Caco-2 (cell line): ENCODE measurements around the gene B4GALNT4. TPM values are rescaled to one million over a fixed set of nuclear protein-coding genes. Genes with fewer than 3 reads are reported as not detected.

Source experiments
- BruUV-seq: library from RNA; stranded (reverse); fragments of 400-500 nt; replicated peaks from 2 replicates; lab custom pipeline; 2021; lab: Mats Ljungman, UMichigan
- CTCF ChIA-PET: fragments of 300-600 bp; sonication (Branson Sonifier 250); formaldehyde crosslinking; loops from one replicate; lab custom pipeline; 2022; ENCODE audit warnings: antibody characterized with exemption; lab: Charles Lee
- POLR2A ChIA-PET: fragments of 300-600 bp; sonication (Branson Sonifier 250); formaldehyde crosslinking; loops from one replicate; lab custom pipeline; 2022; ENCODE audit warnings: antibody characterized with exemption; lab: Charles Lee
- DNase-seq, 2 experiments: peaks; one replicate each; pipeline versions ENCODE4 v3.0.0 to v3.0.0-alpha.2; 2020 to 2022
- H3K27me3 ChIP-seq: replicated peaks from 2 replicates; pipeline ENCODE4 v1.6.0; 2011; ENCODE audit warnings: low read length; ENCODE audit not compliant: control insufficient read depth, insufficient read depth
- H3K36me3 ChIP-seq: 2 replicates; pipeline ENCODE4 v1.5.1; 2011; ENCODE audit warnings: low read length; ENCODE audit not compliant: control insufficient read depth, insufficient read depth
- H3K4me1 ChIP-seq: fragments of 250-450 bp; sonication (Bioruptor Pico); 2 replicates; pipeline ENCODE4 v1.5.1; 2020; ENCODE audit warnings: mild to moderate bottlenecking
- H3K4me3 ChIP-seq: 2 replicates; pipeline ENCODE4 v1.5.1; 2011; ENCODE audit warnings: low read depth, mild to moderate bottlenecking, control low read depth, low read length
- H3K9me3 ChIP-seq: fragments of 250-450 bp; sonication (Bioruptor Pico); 2 replicates; pipeline ENCODE4 v1.5.1; 2020; ENCODE audit warnings: mild to moderate bottlenecking, moderate library complexity
- H3K27ac Mint-ChIP-seq: one replicate; pipeline ENCODE4 v1.8.0; 2022; ENCODE audit warnings: mixed read lengths; ENCODE audit not compliant: unreplicated experiment
- H3K27me3 Mint-ChIP-seq: one replicate; pipeline ENCODE4 v1.8.0; 2022; ENCODE audit warnings: mixed read lengths; ENCODE audit not compliant: insufficient read depth, unreplicated experiment
- H3K36me3 Mint-ChIP-seq: one replicate; pipeline ENCODE4 v1.8.0; 2022; ENCODE audit warnings: mild to moderate bottlenecking, mixed read lengths; ENCODE audit not compliant: insufficient read depth, unreplicated experiment
- H3K4me1 Mint-ChIP-seq: one replicate; pipeline ENCODE4 v1.8.0; 2022; ENCODE audit warnings: low read depth, mixed read lengths; ENCODE audit not compliant: unreplicated experiment
- H3K4me3 Mint-ChIP-seq: one replicate; pipeline ENCODE4 v1.8.0; 2022; ENCODE audit warnings: mild to moderate bottlenecking, moderate library complexity, mixed read lengths; ENCODE audit not compliant: unreplicated experiment
- H3K9me3 Mint-ChIP-seq: one replicate; pipeline ENCODE4 v1.8.0; 2022; ENCODE audit warnings: mixed read lengths; ENCODE audit not compliant: unreplicated experiment
- CTCF ChIP-seq, 2 experiments: fragments of 200-600 bp in 1 of 2; IDR thresholded peaks; 1 replicate in 1 of 2; 2 replicates in 1 of 2; pipeline versions ENCODE4 v1.5.1 to v1.8.0; 2011 to 2022; ENCODE audit warnings: antibody characterized with exemption in 1 of 2, control low read depth in 1 of 2, inconsistent platforms in 1 of 2, low read depth in 1 of 2, low read length in 1 of 2, mild to moderate bottlenecking in 1 of 2, moderate library complexity in 1 of 2; ENCODE audit not compliant: insufficient read depth in 1 of 2, severe bottlenecking in 1 of 2, unreplicated experiment in 1 of 2
- intact Hi-C: fragments of 100-400 bp; cut with micrococcal nuclease; formaldehyde crosslinking; loops from one replicate; pipeline ENCODE4 v1.10.0; 2022; ENCODE audit not compliant: unreplicated experiment
- total RNA-seq: library from RNA; stranded (reverse); gene quantifications from 2 replicates; pipeline ENCODE4 v1.2.3, GENCODE V29; 2022

B4GALNT4 gene
- total RNA-seq, 1 experiment from 2014 or later: 35.6 TPM

DNA sequence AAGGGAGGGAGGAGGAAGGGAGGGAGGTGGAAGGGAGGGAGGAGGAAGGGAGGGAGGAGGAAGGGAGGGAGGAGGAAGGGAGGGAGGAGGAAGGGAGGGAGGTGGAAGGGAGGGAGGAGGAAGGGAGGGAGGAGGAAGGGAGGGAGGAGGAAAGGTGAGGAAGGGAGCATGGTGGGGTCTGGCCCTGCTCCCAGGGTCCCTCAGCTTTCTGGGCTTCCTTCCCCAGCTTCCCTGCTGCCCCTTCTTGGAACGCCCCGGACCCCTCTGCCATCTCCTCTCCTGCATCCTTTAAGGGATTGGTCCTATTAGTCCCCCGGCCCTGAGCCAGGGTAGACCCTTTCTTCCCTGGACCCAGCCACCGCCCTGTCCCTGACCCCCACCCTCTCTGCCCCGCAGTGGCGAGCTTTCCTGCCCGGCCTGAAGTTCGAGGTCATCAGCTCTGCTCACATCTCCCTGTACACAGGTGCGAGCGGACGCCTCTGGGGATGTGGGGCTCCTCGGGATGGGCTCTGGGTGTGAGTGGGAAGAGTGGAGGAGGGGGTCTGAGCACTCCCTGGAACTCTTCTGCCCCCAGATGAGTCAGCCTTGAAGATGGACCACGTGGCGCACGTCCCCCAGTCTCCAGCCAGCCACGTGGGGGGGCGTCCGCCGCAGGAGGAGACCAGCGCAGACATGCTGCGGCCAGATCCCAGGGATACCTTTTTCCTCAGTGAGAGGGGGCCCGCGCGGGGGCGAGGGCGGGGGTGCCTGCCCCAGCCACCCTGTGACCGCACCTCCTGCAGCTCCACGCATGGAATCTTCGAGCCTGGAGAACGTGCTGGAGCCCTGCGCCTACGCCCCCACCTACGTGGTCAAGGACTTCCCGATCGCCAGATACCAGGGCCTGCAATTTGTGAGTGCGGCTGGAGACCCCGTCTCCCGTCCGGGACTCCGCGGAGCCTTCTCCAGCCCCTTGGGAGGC, 6.0 kb downstream of the B4GALNT4 start:
- Histone ChIP-seq H3K27me3 (no peaks in the 10 kb centered on the region), H3K36me3 (no peaks in the 10 kb centered on the region; the same call in none of the 2 replicates), H3K9me3 (no peaks in the 10 kb centered on the region), H3K4me1 (peaks cover 15% of the 10 kb centered on the region), H3K4me3 (no peak overlapping the region)
- Mint-ChIP-seq H3K4me1 (peaks cover 8% of the 10 kb centered on the region), H3K27ac (no peak overlapping the region), H3K9me3 (no peaks in the 10 kb centered on the region), H3K36me3 (peaks cover 28% of the 10 kb centered on the region), H3K4me3 (no peak overlapping the region), H3K27me3 (no peaks in the 10 kb centered on the region)
- CTCF ChIA-PET: no interaction called here
- POLR2A ChIA-PET: no interaction called here
- intact Hi-C loops: no loop called here
- TF ChIP-seq CTCF (IDR thresholded peaks at IDR 0.05; ENCODE audit: insufficient read depth in 1 of 2, low read depth in 1 of 2, low read length in 1 of 2, severe bottlenecking in 1 of 2, unreplicated experiment in 1 of 2): no peak
- no peak for DNase-seq
- BruUV-seq: no TSS peak

DNA sequence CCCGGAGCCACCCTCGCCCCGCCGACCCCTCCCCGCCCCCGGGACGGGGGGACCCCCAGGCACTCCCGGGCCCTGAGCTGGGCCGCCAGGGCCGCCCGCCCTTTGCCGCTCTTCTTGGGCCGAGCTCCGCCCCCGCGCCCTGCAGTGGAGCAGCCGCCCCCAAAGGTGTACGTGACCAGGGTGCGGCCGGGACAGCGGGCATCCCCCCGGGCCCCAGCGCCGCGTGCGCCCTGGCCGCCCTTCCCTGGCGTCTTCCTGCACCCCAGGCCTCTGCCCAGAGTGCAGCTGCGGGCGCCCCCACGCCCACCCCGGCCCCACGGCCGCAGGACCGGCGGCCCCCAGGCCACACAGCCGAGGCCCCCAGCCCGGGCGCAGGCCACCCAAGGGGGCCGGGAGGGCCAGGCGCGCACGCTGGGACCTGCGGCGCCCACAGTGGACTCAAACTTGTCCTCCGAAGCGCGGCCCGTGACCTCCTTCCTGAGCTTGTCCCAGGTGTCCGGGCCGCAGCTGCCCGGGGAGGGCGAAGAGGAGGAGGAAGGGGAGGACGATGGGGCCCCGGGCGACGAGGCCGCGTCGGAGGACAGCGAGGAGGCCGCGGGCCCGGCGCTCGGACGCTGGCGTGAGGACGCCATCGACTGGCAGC, 7.4 kb downstream of the B4GALNT4 start:
- H3K36me3 Mint-ChIP-seq: peaks cover 26% of the 10 kb centered on the region
- no peak overlapping the region for H3K4me3 Mint-ChIP-seq
- BruUV-seq: no TSS peak
- H3K4me1 ChIP-seq: peaks cover 17% of the 10 kb centered on the region
- no peaks in the 10 kb centered on the region for H3K9me3 Mint-ChIP-seq
- intact Hi-C loops: no loop called here
- CTCF ChIA-PET: no interaction called here
- H3K36me3 ChIP-seq: no peaks in the 10 kb centered on the region; the same call in none of the 2 replicates
- peaks cover 8% of the 10 kb centered on the region for H3K4me1 Mint-ChIP-seq
- H3K4me3 ChIP-seq: no peak overlapping the region
- no peaks in the 10 kb centered on the region for H3K9me3 ChIP-seq
- H3K27me3 ChIP-seq: no peaks in the 10 kb centered on the region
- TF ChIP-seq CTCF (IDR thresholded peaks at IDR 0.05; ENCODE audit: insufficient read depth in 1 of 2, low read depth in 1 of 2, low read length in 1 of 2, severe bottlenecking in 1 of 2, unreplicated experiment in 1 of 2): no peak
- POLR2A ChIA-PET: no interaction called here
- H3K27me3 Mint-ChIP-seq: no peaks in the 10 kb centered on the region
- DNase-seq: no peak
- H3K27ac Mint-ChIP-seq: no peak overlapping the region

DNA sequence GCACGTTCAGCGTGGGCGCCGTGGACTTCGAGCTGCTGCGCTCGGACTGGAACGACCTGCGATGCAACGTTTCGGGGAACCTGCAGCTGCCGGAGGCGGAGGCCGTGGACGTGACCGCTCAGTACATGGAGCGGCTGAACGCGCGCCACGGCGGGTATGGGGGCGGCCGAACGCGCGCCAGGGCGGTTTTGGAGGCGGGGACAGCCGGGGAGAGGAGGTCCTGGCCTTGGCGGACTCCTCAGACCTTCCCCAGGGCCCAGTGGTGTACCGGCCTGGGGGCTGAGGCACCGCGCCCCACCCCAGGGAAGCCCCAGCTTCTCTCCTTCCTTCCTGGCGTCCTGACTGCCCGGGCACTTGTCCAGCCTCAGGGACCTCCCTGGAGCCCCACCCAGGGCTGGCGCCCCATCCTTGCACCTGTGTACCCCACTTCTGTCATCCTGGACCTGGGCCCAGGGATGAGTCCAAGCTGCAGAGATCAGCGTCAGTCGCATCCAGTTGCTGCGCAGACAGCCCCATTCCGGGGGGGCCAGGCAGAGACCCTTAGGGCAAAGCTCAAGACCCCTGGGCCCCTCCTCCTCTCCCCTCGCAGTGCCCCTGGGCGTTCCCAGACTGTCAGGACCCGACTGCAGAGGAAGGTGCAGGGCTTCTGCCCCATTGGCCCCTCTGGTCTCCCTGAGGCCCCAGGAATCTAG, 8.0 kb downstream of the B4GALNT4 start:
- H3K9me3 Mint-ChIP-seq: no peaks in the 10 kb centered on the region
- intact Hi-C loops: no loop called here
- H3K36me3 Mint-ChIP-seq: peaks cover 22% of the 10 kb centered on the region
- H3K4me3 ChIP-seq: no peak overlapping the region
- no peaks in the 10 kb centered on the region; the same call in 1 of the 2 replicates for H3K36me3 ChIP-seq
- H3K27me3 Mint-ChIP-seq: no peaks in the 10 kb centered on the region
- POLR2A ChIA-PET: no interaction called here
- H3K9me3 ChIP-seq: no peaks in the 10 kb centered on the region
- BruUV-seq: no TSS peak
- H3K27ac Mint-ChIP-seq: no peak overlapping the region
- DNase-seq: no peak
- CTCF ChIA-PET: no interaction called here
- no peak overlapping the region for H3K4me3 Mint-ChIP-seq
- H3K27me3 ChIP-seq: no peaks in the 10 kb centered on the region
- H3K4me1 ChIP-seq: peaks cover 17% of the 10 kb centered on the region
- H3K4me1 Mint-ChIP-seq: peaks cover 8% of the 10 kb centered on the region
- TF ChIP-seq CTCF (IDR thresholded peaks at IDR 0.05; ENCODE audit: insufficient read depth in 1 of 2, low read depth in 1 of 2, low read length in 1 of 2, severe bottlenecking in 1 of 2, unreplicated experiment in 1 of 2): no peak
